ENCODE data around the gene CELA2B.

DNA sequence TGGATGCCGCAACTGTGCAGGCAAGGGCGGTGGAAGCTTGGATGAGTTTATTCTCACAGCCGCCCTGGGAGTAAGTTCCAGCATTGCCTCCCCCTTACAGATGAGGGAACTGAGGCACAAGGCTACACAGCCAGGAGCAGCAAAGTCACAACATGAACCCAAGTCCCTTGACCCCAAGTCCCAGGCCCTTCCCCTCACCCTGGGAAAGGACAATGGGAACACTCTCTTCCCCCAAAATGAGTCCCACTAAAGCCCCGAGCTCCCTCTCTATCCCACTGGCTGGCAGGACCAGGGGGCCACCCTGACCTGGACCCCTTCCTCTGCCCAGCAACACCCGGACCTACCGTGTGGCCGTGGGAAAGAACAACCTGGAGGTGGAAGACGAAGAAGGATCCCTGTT lies 33.8 kb upstream of the CELA2B start:
- TF ChIP-seq, protein P1, sequence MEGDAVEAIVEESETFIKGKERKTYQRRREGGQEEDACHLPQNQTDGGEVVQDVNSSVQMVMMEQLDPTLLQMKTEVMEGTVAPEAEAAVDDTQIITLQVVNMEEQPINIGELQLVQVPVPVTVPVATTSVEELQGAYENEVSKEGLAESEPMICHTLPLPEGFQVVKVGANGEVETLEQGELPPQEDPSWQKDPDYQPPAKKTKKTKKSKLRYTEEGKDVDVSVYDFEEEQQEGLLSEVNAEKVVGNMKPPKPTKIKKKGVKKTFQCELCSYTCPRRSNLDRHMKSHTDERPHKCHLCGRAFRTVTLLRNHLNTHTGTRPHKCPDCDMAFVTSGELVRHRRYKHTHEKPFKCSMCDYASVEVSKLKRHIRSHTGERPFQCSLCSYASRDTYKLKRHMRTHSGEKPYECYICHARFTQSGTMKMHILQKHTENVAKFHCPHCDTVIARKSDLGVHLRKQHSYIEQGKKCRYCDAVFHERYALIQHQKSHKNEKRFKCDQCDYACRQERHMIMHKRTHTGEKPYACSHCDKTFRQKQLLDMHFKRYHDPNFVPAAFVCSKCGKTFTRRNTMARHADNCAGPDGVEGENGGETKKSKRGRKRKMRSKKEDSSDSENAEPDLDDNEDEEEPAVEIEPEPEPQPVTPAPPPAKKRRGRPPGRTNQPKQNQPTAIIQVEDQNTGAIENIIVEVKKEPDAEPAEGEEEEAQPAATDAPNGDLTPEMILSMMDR (IDR thresholded peaks at IDR 0.05) = no peak
- TF ChIP-seq ZNF416 (CRISPR knock-in tag; IDR thresholded peaks at IDR 0.05) = no peak
- no peak for TF ChIP-seq E2F1 (CRISPR knock-in tag; IDR thresholded peaks at IDR 0.05)
- TF ChIP-seq, protein P2, sequence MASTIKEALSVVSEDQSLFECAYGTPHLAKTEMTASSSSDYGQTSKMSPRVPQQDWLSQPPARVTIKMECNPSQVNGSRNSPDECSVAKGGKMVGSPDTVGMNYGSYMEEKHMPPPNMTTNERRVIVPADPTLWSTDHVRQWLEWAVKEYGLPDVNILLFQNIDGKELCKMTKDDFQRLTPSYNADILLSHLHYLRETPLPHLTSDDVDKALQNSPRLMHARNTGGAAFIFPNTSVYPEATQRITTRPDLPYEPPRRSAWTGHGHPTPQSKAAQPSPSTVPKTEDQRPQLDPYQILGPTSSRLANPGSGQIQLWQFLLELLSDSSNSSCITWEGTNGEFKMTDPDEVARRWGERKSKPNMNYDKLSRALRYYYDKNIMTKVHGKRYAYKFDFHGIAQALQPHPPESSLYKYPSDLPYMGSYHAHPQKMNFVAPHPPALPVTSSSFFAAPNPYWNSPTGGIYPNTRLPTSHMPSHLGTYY (CRISPR knock-in tag; IDR thresholded peaks at IDR 0.05) = no peak
- TF ChIP-seq USF2 (CRISPR knock-in tag; IDR thresholded peaks at IDR 0.05) = no peak
- TF ChIP-seq, protein P3, sequence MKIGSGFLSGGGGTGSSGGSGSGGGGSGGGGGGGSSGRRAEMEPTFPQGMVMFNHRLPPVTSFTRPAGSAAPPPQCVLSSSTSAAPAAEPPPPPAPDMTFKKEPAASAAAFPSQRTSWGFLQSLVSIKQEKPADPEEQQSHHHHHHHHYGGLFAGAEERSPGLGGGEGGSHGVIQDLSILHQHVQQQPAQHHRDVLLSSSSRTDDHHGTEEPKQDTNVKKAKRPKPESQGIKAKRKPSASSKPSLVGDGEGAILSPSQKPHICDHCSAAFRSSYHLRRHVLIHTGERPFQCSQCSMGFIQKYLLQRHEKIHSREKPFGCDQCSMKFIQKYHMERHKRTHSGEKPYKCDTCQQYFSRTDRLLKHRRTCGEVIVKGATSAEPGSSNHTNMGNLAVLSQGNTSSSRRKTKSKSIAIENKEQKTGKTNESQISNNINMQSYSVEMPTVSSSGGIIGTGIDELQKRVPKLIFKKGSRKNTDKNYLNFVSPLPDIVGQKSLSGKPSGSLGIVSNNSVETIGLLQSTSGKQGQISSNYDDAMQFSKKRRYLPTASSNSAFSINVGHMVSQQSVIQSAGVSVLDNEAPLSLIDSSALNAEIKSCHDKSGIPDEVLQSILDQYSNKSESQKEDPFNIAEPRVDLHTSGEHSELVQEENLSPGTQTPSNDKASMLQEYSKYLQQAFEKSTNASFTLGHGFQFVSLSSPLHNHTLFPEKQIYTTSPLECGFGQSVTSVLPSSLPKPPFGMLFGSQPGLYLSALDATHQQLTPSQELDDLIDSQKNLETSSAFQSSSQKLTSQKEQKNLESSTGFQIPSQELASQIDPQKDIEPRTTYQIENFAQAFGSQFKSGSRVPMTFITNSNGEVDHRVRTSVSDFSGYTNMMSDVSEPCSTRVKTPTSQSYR (CRISPR knock-in tag; IDR thresholded peaks at IDR 0.05) = no peak
- no peak for TF ChIP-seq MAX (CRISPR knock-in tag; IDR thresholded peaks at IDR 0.05)
- no peak for TF ChIP-seq NFYB (CRISPR knock-in tag; conservative IDR thresholded peaks at IDR 0.05; ENCODE audit: low read depth)

All from WTC11 (cell line).